ENCODE measurements around the gene CFAP45. TPM values are rescaled to one million over a fixed set of nuclear protein-coding genes. Genes with fewer than 3 reads are reported as not detected.
A peak's percentile ranks its signal among the peaks of the same experiment; 100 is the strongest.

CFAP45 gene
- total RNA-seq, 1 donor from 2014 or later: 0.74 TPM

DNA sequence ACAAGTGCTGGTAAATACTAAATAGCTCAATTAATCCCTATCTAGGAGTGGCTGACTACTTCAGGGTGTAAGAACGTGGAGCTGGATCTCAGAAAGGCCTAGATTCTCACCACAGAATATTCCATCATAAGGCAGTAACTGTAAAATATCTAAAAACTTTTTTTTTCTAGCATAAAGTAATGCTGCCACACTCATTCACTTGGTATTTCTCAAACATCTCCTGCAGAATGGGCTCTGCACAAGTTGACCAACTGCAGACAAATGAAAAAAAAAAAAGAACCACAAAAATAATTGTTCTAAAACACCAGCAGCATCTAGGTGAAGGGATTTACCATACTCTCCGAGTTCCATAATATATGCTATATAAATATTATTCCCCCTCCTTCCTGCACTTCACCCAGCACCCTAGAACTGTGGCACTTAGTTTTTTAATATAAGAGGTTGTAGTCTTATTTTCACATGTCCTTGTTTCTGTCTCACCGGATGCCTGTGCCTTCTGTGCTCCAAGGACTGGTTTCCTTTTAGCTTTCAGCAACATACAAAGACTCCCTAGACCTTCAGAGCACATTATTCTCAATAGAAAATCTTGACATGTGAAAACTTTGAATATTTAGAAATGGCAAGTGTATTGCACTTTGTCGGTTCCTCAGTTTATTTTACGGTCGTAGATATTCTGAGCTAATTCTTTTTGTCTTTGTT is 46.4 kb downstream of the CFAP45 start:
- H3K36me3 Mint-ChIP-seq (ENCODE audit: insufficient read depth): no peaks in the 10 kb centered on the region
- H3K27me3 Mint-ChIP-seq: peaks cover 84% of the 10 kb centered on the region
- peaks cover 19% of the 10 kb centered on the region for H3K4me1 Mint-ChIP-seq (ENCODE audit: low read depth)
- H3K9me3 Mint-ChIP-seq (ENCODE audit: low read depth): no peaks in the 10 kb centered on the region
- H3K27ac Mint-ChIP-seq: no peak overlapping the region
- no peak for DNase-seq (ENCODE audit: low spot score, unreplicated experiment)
- TF ChIP-seq, protein P1, sequence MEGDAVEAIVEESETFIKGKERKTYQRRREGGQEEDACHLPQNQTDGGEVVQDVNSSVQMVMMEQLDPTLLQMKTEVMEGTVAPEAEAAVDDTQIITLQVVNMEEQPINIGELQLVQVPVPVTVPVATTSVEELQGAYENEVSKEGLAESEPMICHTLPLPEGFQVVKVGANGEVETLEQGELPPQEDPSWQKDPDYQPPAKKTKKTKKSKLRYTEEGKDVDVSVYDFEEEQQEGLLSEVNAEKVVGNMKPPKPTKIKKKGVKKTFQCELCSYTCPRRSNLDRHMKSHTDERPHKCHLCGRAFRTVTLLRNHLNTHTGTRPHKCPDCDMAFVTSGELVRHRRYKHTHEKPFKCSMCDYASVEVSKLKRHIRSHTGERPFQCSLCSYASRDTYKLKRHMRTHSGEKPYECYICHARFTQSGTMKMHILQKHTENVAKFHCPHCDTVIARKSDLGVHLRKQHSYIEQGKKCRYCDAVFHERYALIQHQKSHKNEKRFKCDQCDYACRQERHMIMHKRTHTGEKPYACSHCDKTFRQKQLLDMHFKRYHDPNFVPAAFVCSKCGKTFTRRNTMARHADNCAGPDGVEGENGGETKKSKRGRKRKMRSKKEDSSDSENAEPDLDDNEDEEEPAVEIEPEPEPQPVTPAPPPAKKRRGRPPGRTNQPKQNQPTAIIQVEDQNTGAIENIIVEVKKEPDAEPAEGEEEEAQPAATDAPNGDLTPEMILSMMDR (IDR thresholded peaks at IDR 0.05; ENCODE audit: unreplicated experiment): no peak
- H3K4me3 Mint-ChIP-seq (ENCODE audit: low read depth): peak overlapping the region; percentile 72

DNA sequence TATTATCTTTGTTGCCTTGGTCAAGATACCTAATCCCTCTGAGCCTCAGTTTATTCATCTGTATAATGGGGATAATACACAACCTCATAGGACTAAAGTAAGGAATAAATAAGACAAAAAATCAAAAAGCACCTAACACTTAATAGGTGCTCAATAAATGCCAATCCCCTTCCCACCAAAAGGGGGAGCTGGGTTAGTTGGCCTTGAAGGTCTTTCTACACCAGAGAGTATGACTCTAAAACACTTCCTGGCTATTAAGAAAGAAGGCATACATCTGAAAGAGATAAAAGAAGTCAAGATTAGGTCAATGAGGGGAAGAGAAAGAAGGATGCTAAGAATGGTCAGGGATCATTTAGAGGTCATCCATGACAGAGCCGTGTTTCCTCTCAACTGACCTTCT is 48.6 kb downstream of the CFAP45 start:
- TF ChIP-seq, protein P1 (IDR thresholded peaks at IDR 0.05; ENCODE audit: unreplicated experiment): no peak
- DNase-seq (ENCODE audit: low spot score, unreplicated experiment): no peak
- H3K9me3 Mint-ChIP-seq (ENCODE audit: low read depth): no peaks in the 10 kb centered on the region
- no peaks in the 10 kb centered on the region for H3K36me3 Mint-ChIP-seq (ENCODE audit: insufficient read depth)
- no peak overlapping the region for H3K27ac Mint-ChIP-seq
- peaks cover 19% of the 10 kb centered on the region for H3K4me1 Mint-ChIP-seq (ENCODE audit: low read depth)
- H3K27me3 Mint-ChIP-seq: peaks cover 83% of the 10 kb centered on the region
- no peak overlapping the region for H3K4me3 Mint-ChIP-seq (ENCODE audit: low read depth)

DNA sequence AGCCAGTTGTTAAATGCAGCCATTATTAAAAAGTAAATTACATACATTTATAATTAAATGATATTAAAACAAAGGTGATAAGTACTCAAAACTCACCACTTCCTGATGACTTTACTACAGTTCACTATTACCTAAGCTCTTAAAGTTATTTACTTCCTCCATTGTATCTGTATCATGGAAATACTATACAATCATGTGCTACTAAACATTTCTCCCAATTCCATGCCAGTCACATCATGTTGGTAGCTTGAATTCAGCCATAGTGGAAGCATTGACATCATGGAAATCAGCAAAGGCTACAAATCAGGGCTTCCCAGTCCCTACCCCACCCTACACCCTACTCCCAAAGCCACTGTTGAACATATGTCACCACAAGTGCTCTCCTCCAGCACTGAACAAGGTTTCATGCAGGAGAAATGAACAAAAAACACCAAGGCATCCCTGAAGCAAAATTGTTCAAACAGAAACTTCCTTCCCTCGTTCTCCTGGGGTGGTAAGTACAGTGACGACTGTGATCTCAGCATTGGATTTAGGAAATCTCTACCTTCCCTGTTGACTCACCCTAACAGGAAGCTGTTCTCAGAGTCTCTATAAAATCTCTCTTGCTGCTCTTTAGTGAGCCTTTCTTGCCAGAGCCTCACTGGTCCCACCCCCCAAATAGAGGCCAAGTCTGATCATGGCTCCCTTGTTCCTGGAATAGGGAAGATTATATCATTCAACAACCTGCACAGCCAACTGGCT is 50.2 kb downstream of the CFAP45 start:
- Mint-ChIP-seq H3K4me3 (ENCODE audit: low read depth) (no peak overlapping the region), H3K27ac (no peak overlapping the region), H3K36me3 (ENCODE audit: insufficient read depth) (no peaks in the 10 kb centered on the region), H3K27me3 (peaks cover 81% of the 10 kb centered on the region), H3K4me1 (ENCODE audit: low read depth) (peaks cover 16% of the 10 kb centered on the region), H3K9me3 (ENCODE audit: low read depth) (no peaks in the 10 kb centered on the region)
- no peak for DNase-seq (ENCODE audit: low spot score, unreplicated experiment)
- TF ChIP-seq, protein P1 (IDR thresholded peaks at IDR 0.05; ENCODE audit: unreplicated experiment): no peak

DNA sequence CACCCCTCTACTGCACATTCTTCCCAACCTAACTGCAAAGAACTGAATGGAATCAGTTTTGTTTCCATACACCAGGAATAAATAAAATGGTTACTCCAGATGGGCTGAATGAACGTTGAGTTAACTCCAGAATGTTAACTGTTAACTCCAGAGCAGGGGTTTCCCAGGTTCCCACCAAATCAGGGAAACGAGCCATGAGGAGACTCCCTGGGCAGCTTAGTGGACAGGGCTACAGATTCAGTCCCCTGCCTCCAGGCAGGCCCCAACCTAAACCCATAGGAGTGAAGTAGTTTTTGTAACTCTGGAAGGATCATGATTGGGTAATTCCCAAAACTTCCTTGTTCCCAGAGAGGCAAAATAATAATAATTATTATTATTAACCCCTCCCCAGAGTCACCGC is 51.6 kb downstream of the CFAP45 start:
- Mint-ChIP-seq H3K27ac (no peak overlapping the region), H3K4me3 (ENCODE audit: low read depth) (no peak overlapping the region), H3K4me1 (ENCODE audit: low read depth) (peaks cover 8% of the 10 kb centered on the region), H3K36me3 (ENCODE audit: insufficient read depth) (no peaks in the 10 kb centered on the region), H3K9me3 (ENCODE audit: low read depth) (no peaks in the 10 kb centered on the region), H3K27me3 (peaks cover 86% of the 10 kb centered on the region)
- DNase-seq (ENCODE audit: low spot score, unreplicated experiment): no peak
- TF ChIP-seq, protein P1 (IDR thresholded peaks at IDR 0.05; ENCODE audit: unreplicated experiment): no peak

DNA sequence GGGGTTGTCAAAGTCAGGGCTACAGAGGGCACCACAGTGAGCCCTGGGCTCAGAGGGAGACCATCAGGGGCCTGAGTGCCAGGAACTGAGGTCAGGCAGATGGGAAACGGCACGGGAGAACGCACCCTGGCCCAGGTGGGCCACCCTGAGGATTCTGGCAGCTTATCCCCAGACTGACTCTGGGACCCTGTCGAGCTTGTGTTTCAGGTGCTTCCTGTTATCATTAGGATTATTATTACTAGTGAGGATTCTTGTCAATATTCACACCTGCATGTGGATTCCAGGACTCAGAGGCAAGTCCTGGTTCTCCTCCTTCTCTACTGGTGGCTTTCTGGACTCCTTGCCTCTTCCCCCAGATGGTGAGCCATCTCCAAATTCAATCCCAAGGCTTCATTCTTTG is 52.7 kb downstream of the CFAP45 start:
- Mint-ChIP-seq H3K4me3 (ENCODE audit: low read depth) (no peak overlapping the region), H3K36me3 (ENCODE audit: insufficient read depth) (no peaks in the 10 kb centered on the region), H3K9me3 (ENCODE audit: low read depth) (no peaks in the 10 kb centered on the region), H3K4me1 (ENCODE audit: low read depth) (peaks cover under 1% of the 10 kb centered on the region), H3K27ac (no peak overlapping the region), H3K27me3 (peaks cover 79% of the 10 kb centered on the region)
- TF ChIP-seq, protein P1 (IDR thresholded peaks at IDR 0.05; ENCODE audit: unreplicated experiment): no peak
- no peak for DNase-seq (ENCODE audit: low spot score, unreplicated experiment)
